ENCODE results near the gene RAPGEF2.
"Not testable (repeated sequence)": the region's sequence is repeated elsewhere in the genome, so short reads cannot be mapped to it uniquely, and the experiment has no call there.

- not testable (repeated sequence) for TF ChIP-seq JUN (IDR thresholded peaks at IDR 0.05; ENCODE audit: low read depth, low read length); CTCF (IDR thresholded peaks at IDR 0.05; ENCODE audit: control extremely low read depth in 1 of 3, insufficient read depth in 1 of 3, low read depth in 1 of 3, low read length in 3 of 3); POLR2A (IDR thresholded peaks at IDR 0.05; ENCODE audit: control extremely low read depth in 1 of 2, low read depth in 2 of 2, low read length in 2 of 2); TEAD4 (IDR thresholded peaks at IDR 0.05; ENCODE audit: low read depth, low read length); POLR2AphosphoS5 (IDR thresholded peaks at IDR 0.05; ENCODE audit: low read depth, low read length); RAD21 (IDR thresholded peaks at IDR 0.05 in 1 of 2, conservative IDR thresholded peaks at IDR 0.05 in 1 of 2; ENCODE audit: low read depth in 2 of 2, low read length in 2 of 2); TAF7 (optimal IDR thresholded peaks at IDR 0.05; ENCODE audit: borderline replicate concordance, low read depth, low read length); MAFK (IDR thresholded peaks at IDR 0.05; ENCODE audit: low read depth, low read length); HDAC2 (IDR thresholded peaks at IDR 0.05; ENCODE audit: borderline replicate concordance in 1 of 2, low read depth in 2 of 2, low read length in 2 of 2); ZNF274 (IDR thresholded peaks at IDR 0.05; ENCODE audit: borderline replicate concordance, extremely low read depth, low read length); CEBPB (IDR thresholded peaks at IDR 0.05; ENCODE audit: low read depth, low read length); ASH2L (IDR thresholded peaks at IDR 0.05; ENCODE audit: low read length); SRF (IDR thresholded peaks at IDR 0.05; ENCODE audit: low read depth, low read length); JUND (IDR thresholded peaks at IDR 0.05; ENCODE audit: low read length)
Measured at GRCh38 chr4:159183885-159184605, 81.2 kb downstream of the RAPGEF2 start.

All from H1 (cell line).